ENCODE results near the gene CD48. TPM values are rescaled to one million over a fixed set of nuclear protein-coding genes. Genes with fewer than 3 reads are reported as not detected.

The CD48 gene, protein sequence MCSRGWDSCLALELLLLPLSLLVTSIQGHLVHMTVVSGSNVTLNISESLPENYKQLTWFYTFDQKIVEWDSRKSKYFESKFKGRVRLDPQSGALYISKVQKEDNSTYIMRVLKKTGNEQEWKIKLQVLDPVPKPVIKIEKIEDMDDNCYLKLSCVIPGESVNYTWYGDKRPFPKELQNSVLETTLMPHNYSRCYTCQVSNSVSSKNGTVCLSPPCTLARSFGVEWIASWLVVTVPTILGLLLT
- total RNA-seq (2012; rRNA removed) (not detected in 2 replicates), polyA plus RNA-seq (2012; rRNA removed) (not detected in 2 replicates), Bru-seq, nascent RNA (not detected), BruChase-seq, experiment 1, labeled RNA remaining after a 6-hour chase (not detected), BruChase-seq, experiment 2, labeled RNA remaining after a 2-hour chase (not detected)
- polyA plus RNA-seq (2012; cell fraction: cytosol; rRNA removed) = not detected in 2 replicates
- not detected in 2 replicates for polyA plus RNA-seq (2012; cell fraction: nucleus; rRNA removed; ENCODE audit: low replicate concordance)
- long read RNA-seq = 0 reads

DNA sequence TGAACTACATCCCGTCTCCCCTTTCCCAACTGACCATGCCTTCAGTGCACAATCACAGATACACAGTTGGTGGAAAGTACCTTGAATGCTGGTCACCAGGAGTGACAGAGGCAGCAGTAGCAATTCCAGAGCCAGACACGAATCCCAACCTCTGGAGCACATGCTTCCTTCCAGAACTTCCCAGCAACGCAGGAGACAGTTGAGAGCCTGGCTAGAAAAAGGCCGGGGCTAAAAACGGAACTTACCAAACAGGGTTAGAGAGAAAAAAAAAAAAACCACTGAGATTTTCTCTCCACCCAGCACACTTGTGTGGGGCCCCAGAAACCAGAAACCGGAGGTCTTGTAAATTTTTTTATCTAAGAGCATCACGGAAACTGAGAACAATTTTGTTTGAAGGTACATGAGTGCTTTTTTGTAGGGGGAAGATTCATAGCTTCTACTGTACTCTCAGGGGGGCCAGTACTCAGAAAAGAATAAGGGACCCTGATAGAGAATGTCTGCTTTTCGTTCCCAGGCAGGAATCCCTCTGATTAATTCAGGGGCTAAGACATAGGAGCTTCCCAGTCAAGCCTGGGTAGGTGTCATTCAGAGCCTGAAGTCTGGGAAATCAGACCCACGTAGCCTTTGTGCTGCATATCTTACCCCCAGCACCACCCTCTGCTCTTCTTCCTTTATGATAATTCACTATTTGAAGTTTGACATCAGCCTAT lies at the start of gene CD48:
Gene CD48, minus strand, starts transcription at position 221 of the 710 bp plus-strand sequence. Its CDS starts 59 bp downstream, at position 162.
- no peaks in the 10 kb centered on the region for H4K20me1 ChIP-seq (ENCODE audit: insufficient read depth, low read length)
- no peak within 1 kb of the TSS for H3K4me3 ChIP-seq (ENCODE audit: insufficient read depth, low read depth, low read length)
- no peak within 1 kb of the TSS for H2BK20ac ChIP-seq (ENCODE audit: low read depth, low read length)
- intact Hi-C loops (cut with micrococcal nuclease) (no loop called here), dilution Hi-C loops (cut with HindIII; ENCODE audit: low sequenced_read_pairs, unreplicated experiment) (no loop called here), in situ Hi-C loops (cut with MboI; ENCODE audit: low sequenced_read_pairs) (no loop called here)
- DNase-seq (no peak), ATAC-seq (ENCODE audit: low read depth) (no peak)
- no peaks in the 10 kb centered on the region for H3K36me3 ChIP-seq (ENCODE audit: control insufficient read depth, insufficient read depth, low read length)
- H2AK9ac ChIP-seq (replicated peaks; ENCODE audit: low read depth, low read length, poor library complexity) = no peak within 1 kb of the TSS
- POLR2A ChIA-PET (ENCODE audit: unreplicated experiment) = no interaction called here
- H3K9me3 ChIP-seq (ENCODE audit: control insufficient read depth, insufficient read depth, low read length) = no peaks in the 10 kb centered on the region
- no peak within 1 kb of the TSS for H3K18ac ChIP-seq (ENCODE audit: low read depth, low read length)
- no peaks in the 10 kb centered on the region for H3K9me1 ChIP-seq (ENCODE audit: insufficient read depth, low read length)
- H2BK15ac ChIP-seq (ENCODE audit: low read depth, low read length) = no peak within 1 kb of the TSS
- no peak within 1 kb of the TSS for H3K4ac ChIP-seq (ENCODE audit: low read depth, low read length)
- TF ChIP-seq, protein P1, sequence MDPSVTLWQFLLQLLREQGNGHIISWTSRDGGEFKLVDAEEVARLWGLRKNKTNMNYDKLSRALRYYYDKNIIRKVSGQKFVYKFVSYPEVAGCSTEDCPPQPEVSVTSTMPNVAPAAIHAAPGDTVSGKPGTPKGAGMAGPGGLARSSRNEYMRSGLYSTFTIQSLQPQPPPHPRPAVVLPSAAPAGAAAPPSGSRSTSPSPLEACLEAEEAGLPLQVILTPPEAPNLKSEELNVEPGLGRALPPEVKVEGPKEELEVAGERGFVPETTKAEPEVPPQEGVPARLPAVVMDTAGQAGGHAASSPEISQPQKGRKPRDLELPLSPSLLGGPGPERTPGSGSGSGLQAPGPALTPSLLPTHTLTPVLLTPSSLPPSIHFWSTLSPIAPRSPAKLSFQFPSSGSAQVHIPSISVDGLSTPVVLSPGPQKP (IDR thresholded peaks at IDR 0.05; ENCODE audit: borderline replicate concordance, low read depth, low read length) = no peak
- H2AFZ ChIP-seq (replicated peaks; ENCODE audit: low read length, poor library complexity) = no peak within 1 kb of the TSS
- H3K27ac ChIP-seq (ENCODE audit: insufficient read depth, low read length) = no peak within 1 kb of the TSS
- H4K91ac ChIP-seq (ENCODE audit: insufficient read depth, low read depth, low read length) = no peak within 1 kb of the TSS
- H3K9ac ChIP-seq (ENCODE audit: low read depth, low read length) = no peak within 1 kb of the TSS
- BruUV-seq (replicated peaks) = no TSS peak
- no peak within 1 kb of the TSS for H4K8ac ChIP-seq (ENCODE audit: low read depth in 2 of 2, low read length in 2 of 2)
- no peak within 1 kb of the TSS for H3K14ac ChIP-seq (replicated peaks; ENCODE audit: low read depth, low read length)
- H3K4me1 ChIP-seq (ENCODE audit: control insufficient read depth, insufficient read depth, low read length) = no peaks in the 10 kb centered on the region
- CTCF ChIA-PET = interaction anchor here (0.7 kb wide), 1 partner anchor 240 kb away, joined by 3 read pairs; no protein-coding TSS in a partner anchor
- 0% methylated on average over 1 of the region's 9 CpGs; no CpG with 5 or more reads in 1 of the 2 experiments for WGBS, 2 experiments (ENCODE audit: extremely low coverage in 2 of 2, insufficient read length in 1 of 2)
- no peak within 1 kb of the TSS for H2AK5ac ChIP-seq (ENCODE audit: low read depth, low read length)
- no peak within 1 kb of the TSS for H4K5ac ChIP-seq (ENCODE audit: low read depth, low read length)
- H3K79me1 ChIP-seq (ENCODE audit: low read depth in 1 of 2, low read length in 2 of 2) = no peaks in the 10 kb centered on the region
- no peak within 1 kb of the TSS for H3K4me2 ChIP-seq (ENCODE audit: low read depth, low read length)
- H3K23ac ChIP-seq (ENCODE audit: low read depth, low read length) = no peak within 1 kb of the TSS
- no peak within 1 kb of the TSS for H2BK120ac ChIP-seq (ENCODE audit: low read depth, low read length)
- no peak within 1 kb of the TSS for H2BK5ac ChIP-seq (ENCODE audit: low read depth, low read length, poor library complexity, severe bottlenecking)
- no peaks in the 10 kb centered on the region for H3K27me3 ChIP-seq (ENCODE audit: control insufficient read depth, insufficient read depth, low read length)
- H3K56ac ChIP-seq (ENCODE audit: extremely low read depth, insufficient read depth, low read length) = no peak within 1 kb of the TSS
